Sigmoid colon (tissue), 4 donors: Measurements from ENCODE around the gene KCNQ5.

ENCODE experiments used
- EP300 ChIP-seq, 4 donors: sonication (generic); formaldehyde crosslinking; IDR thresholded peaks; one replicate each; pipeline ENCODE4 v1.6.1; 2017; ENCODE audit warnings: antibody characterized with exemption in 4 of 4
- POLR2A ChIP-seq, 2 donors: fragments of 450-650 bp; IDR thresholded peaks; one replicate each; pipeline ENCODE4 v1.6.1; 2016; ENCODE audit warnings: antibody characterized with exemption in 2 of 2, mild to moderate bottlenecking in 2 of 2, moderate library complexity in 2 of 2
- POLR2AphosphoS5 ChIP-seq, 4 donors: sonication (generic); formaldehyde crosslinking; IDR thresholded peaks; one replicate each; pipeline ENCODE4 v1.6.1; 2017; ENCODE audit warnings: antibody characterized with exemption in 4 of 4
- TF ChIP-seq, protein P1 (sequence below), 4 experiments: fragments of 450-650 bp in 3 of 4; fragments of 200-600 bp in 1 of 4; IDR thresholded peaks; one replicate each; pipeline ENCODE4 v1.5.1; 2016 to 2019; ENCODE audit warnings: antibody characterized with exemption in 4 of 4, mild to moderate bottlenecking in 3 of 4, moderate library complexity in 2 of 4

DNA sequence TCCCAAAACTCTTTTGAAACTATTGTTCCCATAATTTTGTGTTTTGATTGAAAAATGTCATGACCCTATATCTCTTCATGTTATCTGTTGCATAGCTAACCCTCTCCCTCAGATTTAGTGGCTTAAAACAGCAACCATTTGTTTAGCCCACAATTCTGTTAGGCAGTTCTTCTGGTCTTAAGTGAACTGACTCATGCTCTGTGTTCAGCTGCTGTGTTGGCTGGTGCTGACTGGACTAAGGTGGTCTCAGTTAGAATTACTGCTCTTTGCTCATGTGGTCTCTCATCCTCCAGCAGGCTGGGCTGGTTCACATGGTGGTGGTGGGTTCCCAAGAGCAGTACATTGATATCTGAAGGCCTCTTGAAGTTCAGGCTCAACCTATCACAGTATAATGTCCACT is 522.7 kb downstream of the KCNQ5 start:
- TF ChIP-seq POLR2A (IDR thresholded peaks at IDR 0.05), result no peak
- TF ChIP-seq, protein P1, sequence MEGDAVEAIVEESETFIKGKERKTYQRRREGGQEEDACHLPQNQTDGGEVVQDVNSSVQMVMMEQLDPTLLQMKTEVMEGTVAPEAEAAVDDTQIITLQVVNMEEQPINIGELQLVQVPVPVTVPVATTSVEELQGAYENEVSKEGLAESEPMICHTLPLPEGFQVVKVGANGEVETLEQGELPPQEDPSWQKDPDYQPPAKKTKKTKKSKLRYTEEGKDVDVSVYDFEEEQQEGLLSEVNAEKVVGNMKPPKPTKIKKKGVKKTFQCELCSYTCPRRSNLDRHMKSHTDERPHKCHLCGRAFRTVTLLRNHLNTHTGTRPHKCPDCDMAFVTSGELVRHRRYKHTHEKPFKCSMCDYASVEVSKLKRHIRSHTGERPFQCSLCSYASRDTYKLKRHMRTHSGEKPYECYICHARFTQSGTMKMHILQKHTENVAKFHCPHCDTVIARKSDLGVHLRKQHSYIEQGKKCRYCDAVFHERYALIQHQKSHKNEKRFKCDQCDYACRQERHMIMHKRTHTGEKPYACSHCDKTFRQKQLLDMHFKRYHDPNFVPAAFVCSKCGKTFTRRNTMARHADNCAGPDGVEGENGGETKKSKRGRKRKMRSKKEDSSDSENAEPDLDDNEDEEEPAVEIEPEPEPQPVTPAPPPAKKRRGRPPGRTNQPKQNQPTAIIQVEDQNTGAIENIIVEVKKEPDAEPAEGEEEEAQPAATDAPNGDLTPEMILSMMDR (IDR thresholded peaks at IDR 0.05), result no peak
- no peak for TF ChIP-seq EP300 (IDR thresholded peaks at IDR 0.05)
- no peak for TF ChIP-seq POLR2AphosphoS5 (IDR thresholded peaks at IDR 0.05)
